ENCODE results near the gene USP53. TPM values are rescaled to one million over a fixed set of nuclear protein-coding genes. Genes with fewer than 3 reads are reported as not detected.
"Not testable (repeated sequence)": the region's sequence is repeated elsewhere in the genome, so short reads cannot be mapped to it uniquely, and the experiment has no call there.

USP53 gene
- 3.4 TPM for polyA plus RNA-seq (2012; ENCODE audit: insufficient read depth, insufficient read length, low read depth)

DNA sequence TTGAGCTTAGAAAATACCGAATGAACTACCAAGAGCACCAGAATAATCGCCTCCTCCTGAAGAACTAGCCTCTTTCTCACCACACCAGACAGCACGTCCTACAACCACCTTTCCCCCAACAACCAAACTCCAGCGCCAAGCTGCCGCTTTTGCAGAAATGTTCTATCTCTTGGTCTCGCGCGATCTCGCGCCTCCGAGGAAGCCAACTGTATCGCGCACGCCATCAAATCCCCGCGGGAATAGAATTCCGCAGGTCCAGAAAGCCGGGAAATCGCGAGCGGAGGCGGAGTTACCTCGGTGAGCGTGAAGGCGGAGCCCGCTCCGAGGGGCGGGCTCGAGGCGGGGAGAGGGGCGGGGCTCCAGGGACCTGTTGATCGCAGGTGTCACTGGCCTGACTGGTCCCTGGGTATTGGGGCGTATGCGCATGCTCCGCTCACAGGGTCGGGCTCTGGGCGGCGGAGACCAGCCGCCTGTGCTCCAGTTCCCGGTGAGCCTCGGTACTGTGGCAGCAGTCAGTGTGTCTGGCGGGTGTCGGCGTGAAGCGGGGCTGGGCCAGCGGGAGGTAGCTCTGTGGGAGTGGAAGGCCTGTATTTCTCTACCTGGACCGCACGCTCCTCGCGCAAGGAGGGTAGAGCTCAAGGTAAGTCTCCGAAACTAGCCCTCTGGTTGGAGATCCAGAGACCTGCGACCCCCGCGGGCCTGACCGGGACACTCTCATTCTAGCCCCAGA, at the start of gene USP53:
Gene USP53, plus strand, starts transcription at position 480 of the 730 bp plus-strand sequence. CDS start 27,047 bp downstream, outside the sequence.
- H3K9me3 ChIP-seq: no peaks in the 10 kb centered on the region
- peak; percentile 99 for DNase-seq
- no peaks in the 10 kb centered on the region for H3K36me3 ChIP-seq
- TF ChIP-seq, protein P1, sequence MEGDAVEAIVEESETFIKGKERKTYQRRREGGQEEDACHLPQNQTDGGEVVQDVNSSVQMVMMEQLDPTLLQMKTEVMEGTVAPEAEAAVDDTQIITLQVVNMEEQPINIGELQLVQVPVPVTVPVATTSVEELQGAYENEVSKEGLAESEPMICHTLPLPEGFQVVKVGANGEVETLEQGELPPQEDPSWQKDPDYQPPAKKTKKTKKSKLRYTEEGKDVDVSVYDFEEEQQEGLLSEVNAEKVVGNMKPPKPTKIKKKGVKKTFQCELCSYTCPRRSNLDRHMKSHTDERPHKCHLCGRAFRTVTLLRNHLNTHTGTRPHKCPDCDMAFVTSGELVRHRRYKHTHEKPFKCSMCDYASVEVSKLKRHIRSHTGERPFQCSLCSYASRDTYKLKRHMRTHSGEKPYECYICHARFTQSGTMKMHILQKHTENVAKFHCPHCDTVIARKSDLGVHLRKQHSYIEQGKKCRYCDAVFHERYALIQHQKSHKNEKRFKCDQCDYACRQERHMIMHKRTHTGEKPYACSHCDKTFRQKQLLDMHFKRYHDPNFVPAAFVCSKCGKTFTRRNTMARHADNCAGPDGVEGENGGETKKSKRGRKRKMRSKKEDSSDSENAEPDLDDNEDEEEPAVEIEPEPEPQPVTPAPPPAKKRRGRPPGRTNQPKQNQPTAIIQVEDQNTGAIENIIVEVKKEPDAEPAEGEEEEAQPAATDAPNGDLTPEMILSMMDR (IDR thresholded peaks at IDR 0.05; ENCODE audit: low read depth, low read length): no peak
- no peaks in the 10 kb centered on the region for H3K27me3 ChIP-seq
- H3K4me3 ChIP-seq (ENCODE audit: low read depth, low read length): peak within 1 kb of the TSS; percentile 64
- H3K4me1 ChIP-seq: no peaks in the 10 kb centered on the region

DNA sequence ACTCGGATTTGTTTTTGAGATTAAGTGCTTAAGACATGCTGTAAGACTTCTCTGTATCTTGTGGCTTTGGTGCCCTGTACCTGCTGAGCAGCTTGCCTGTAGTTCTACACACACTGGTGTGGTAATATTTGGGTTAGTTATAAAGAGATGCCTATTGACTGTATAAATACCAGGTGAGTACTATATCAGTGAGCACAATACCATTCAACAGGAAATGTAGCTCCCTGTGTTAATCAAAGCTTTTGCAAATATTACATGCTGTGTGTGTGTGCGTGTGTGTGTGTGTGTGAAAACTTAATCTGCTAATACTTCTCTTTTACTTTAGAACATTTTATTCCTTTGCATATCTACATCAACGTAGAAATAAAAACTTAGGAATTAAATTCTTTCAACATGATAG, 46.7 kb upstream of the USP53 start:
- Histone ChIP-seq H3K9me3 (no peaks in the 10 kb centered on the region), H3K4me3 (ENCODE audit: low read depth, low read length) (no peak overlapping the region), H3K4me1 (no peaks in the 10 kb centered on the region), H3K27me3 (no peaks in the 10 kb centered on the region), H3K36me3 (no peaks in the 10 kb centered on the region)
- TF ChIP-seq, protein P1 (IDR thresholded peaks at IDR 0.05; ENCODE audit: low read depth, low read length): no peak
- no peak for DNase-seq

DNA sequence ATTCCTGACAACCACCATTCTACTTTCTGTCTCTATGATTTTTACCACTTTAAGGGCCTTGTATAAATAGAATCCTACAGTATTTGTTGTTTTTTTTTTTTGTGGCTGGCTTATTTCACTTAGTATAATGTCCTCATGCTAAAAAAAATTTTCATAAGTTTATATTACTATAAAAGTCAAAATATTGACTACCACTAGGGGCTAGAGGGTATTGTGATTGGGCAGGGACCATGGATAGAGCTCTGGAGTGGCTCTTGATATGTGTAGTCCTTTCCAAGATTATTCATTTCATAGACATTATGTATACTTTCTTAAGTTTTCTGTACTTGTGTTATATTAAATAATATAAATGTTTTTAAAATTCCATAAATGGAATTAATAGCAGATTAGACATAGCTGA, 42.3 kb upstream of the USP53 start:
- Histone ChIP-seq H3K27me3 (no peaks in the 10 kb centered on the region), H3K9me3 (no peaks in the 10 kb centered on the region), H3K4me1 (no peaks in the 10 kb centered on the region; the same call in 1 of the 2 replicates), H3K36me3 (no peaks in the 10 kb centered on the region), H3K4me3 (ENCODE audit: low read depth, low read length) (no peak overlapping the region)
- DNase-seq: no peak
- TF ChIP-seq, protein P1 (IDR thresholded peaks at IDR 0.05; ENCODE audit: low read depth, low read length): no peak

DNA sequence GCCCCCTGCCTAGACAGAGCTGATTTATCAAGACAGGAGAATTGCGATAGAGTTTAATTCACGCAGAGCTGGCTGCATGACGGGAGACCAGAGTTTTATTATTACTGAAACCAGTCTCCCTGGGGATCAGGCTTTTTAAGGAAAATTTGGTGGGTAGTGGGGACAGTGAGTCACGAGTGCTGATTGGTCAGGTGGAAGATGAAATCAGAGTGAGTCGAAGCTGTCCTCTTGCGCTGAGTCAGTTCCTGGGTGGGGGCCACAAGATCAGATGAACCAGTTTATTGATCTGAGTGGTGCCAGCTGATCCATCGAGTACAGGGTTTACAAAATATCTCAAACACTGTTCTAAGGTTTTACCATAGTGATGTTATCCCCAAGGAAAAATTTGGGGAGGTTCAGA, 40.3 kb upstream of the USP53 start:
- no peaks in the 10 kb centered on the region for H3K27me3 ChIP-seq
- no peaks in the 10 kb centered on the region for H3K36me3 ChIP-seq
- H3K4me3 ChIP-seq (ENCODE audit: low read depth, low read length): no peak overlapping the region
- no peak for DNase-seq
- H3K4me1 ChIP-seq: no peaks in the 10 kb centered on the region; the same call in 1 of the 2 replicates
- TF ChIP-seq, protein P1 (IDR thresholded peaks at IDR 0.05; ENCODE audit: low read depth, low read length): no peak
- no peaks in the 10 kb centered on the region for H3K9me3 ChIP-seq

DNA sequence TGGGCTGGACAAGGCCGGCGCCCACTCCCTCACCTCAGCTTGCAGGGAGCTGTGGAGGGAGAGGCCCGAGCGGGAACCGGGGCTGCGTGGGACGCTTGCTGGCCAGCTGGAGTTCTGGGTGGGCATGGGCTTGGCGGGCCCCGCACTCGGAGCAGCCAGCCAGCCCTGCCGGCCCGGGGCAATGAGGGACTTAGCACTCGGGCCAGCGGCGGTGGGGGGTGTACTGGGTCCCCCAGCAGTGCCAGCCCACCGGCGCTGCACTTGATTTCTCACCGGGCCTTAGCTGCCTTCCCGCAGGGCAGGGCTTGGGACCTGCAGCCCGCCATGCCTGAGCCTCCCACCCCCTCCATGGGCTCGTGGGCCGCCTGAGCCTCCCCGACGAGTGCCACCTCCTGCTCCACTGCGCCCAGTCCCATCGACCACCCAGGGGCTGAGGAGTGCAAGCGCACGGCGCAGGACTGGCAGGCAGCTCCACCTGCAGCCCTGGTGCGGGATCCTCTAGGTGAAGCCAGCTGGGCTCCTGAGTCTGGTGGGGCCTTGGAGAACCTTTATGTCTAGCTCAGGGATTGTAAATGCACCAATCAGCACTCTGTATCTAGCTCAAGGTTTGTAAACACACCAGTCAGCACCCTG, 38.7 kb upstream of the USP53 start:
- H3K9me3 ChIP-seq, H3K27me3 ChIP-seq, DNase-seq: not testable (repeated sequence)

DNA sequence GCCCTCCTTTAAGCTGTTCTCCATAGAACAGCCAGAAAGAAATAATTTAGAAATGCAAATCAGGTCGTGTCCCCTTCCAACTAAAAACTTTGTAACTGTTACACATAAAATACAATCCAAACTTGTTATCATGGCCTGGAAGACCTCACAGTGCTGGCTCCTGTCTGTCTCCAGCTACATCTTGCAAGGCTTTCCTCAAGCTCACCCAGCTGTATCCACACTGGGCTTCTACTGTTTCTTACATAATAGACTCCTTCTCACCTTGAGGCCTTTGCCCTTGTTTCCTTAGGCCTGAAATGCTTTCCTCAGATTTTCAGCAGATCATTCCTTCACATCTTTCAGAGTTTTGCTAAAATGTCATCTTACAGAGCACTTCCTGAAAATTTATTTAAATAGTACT, 33.5 kb upstream of the USP53 start:
- Histone ChIP-seq H3K36me3 (no peaks in the 10 kb centered on the region), H3K4me1 (no peaks in the 10 kb centered on the region), H3K4me3 (ENCODE audit: low read depth, low read length) (no peak overlapping the region), H3K9me3 (no peaks in the 10 kb centered on the region), H3K27me3 (no peaks in the 10 kb centered on the region)
- no peak for DNase-seq
- TF ChIP-seq, protein P1 (IDR thresholded peaks at IDR 0.05; ENCODE audit: low read depth, low read length): no peak

More for the DNA sequence above, 38.7 kb upstream of the USP53 start:
- not testable (repeated sequence) for H3K4me1 ChIP-seq; H3K36me3 ChIP-seq; H3K4me3 ChIP-seq (ENCODE audit: low read depth, low read length)

All from BE2C (cell line).